Endothelial cell of umbilical vein (primary cell): ENCODE measurements around the gene RAB7A. TPM values are rescaled to one million over a fixed set of nuclear protein-coding genes. Genes with fewer than 3 reads are reported as not detected.

ENCODE experiments used
- BruUV-seq: library from RNA; stranded (reverse); fragments of 400-500 nt; replicated peaks from 2 replicates; lab custom pipeline; 2021; lab: Mats Ljungman, UMichigan
- CTCF ChIA-PET: fragments of 300-600, 350-600 bp; sonication (Branson Sonifier 250); formaldehyde crosslinking; loops from one replicate; lab custom pipeline; 2021; ENCODE audit warnings: antibody characterized with exemption, inconsistent platforms; lab: Charles Lee
- POLR2A ChIA-PET: fragments of 300-600, 350-600 bp; sonication (Branson Sonifier 250); formaldehyde crosslinking; loops from one replicate; lab custom pipeline; 2021; ENCODE audit warnings: antibody characterized with exemption, inconsistent platforms; lab: Charles Lee
- DNase-seq: peaks from one replicate; pipeline ENCODE4 v3.0.0-alpha.2; 2011; ENCODE audit warnings: low read depth, low spot score
- FAIRE-seq: peaks from 2 replicates; lab custom pipeline; 2011; peaks lifted over from hg19 to GRCh38; lab: Jason Lieb, UNC
- H2AFZ ChIP-seq: 2 replicates; pipeline ENCODE4 v1.6.0; 2012; ENCODE audit warnings: low read depth, low read length, control low read depth, inconsistent platforms
- H3K27ac ChIP-seq: 2 replicates; pipeline ENCODE4 v1.5.1; 2011; ENCODE audit warnings: low read depth, mild to moderate bottlenecking, control low read depth, low read length, moderate library complexity; ENCODE audit not compliant: insufficient read depth
- H3K27me3 ChIP-seq, 2 experiments: 2 replicates each; pipeline versions ENCODE4 v1.6.0 to v1.6.1; 2011; ENCODE audit warnings: low read length in 2 of 2, mixed read lengths in 1 of 2; ENCODE audit not compliant: control insufficient read depth in 2 of 2, insufficient read depth in 2 of 2
- H3K36me3 ChIP-seq, 2 experiments: 2 replicates in 1 of 2; 3 replicates in 1 of 2; pipeline ENCODE4 v1.5.1; 2011; ENCODE audit warnings: low read length in 2 of 2, mild to moderate bottlenecking in 1 of 2, moderate library complexity in 1 of 2; ENCODE audit not compliant: control insufficient read depth in 2 of 2, insufficient read depth in 2 of 2; ENCODE audit errors: extremely low read depth in 1 of 2
- H3K4me1 ChIP-seq: 3 replicates; pipeline ENCODE4 v1.5.1; 2011; ENCODE audit warnings: mild to moderate bottlenecking, low read length; ENCODE audit not compliant: control insufficient read depth, insufficient read depth; ENCODE audit errors: extremely low read depth
- H3K4me2 ChIP-seq: 2 replicates; pipeline ENCODE4 v1.6.1; 2011; ENCODE audit warnings: low read length, control low read depth, mixed read lengths; ENCODE audit not compliant: insufficient read depth
- H3K4me3 ChIP-seq, 3 experiments: fragments of 200-600 bp in 1 of 3; sonication (generic), shearing (Covaris generic) in 1 of 3; replicated peaks in 1 of 3; 2 replicates each; pipeline ENCODE4 v1.5.1; 2011 to 2016; ENCODE audit warnings: control low read depth in 3 of 3, low read length in 3 of 3, mild to moderate bottlenecking in 2 of 3, inconsistent platforms in 1 of 3, low read depth in 1 of 3, moderate library complexity in 1 of 3; ENCODE audit not compliant: insufficient read depth in 1 of 3
- H3K79me2 ChIP-seq: 2 replicates; pipeline ENCODE4 v1.6.0; 2012; ENCODE audit warnings: low read length, inconsistent platforms; ENCODE audit not compliant: control insufficient read depth, insufficient read depth
- H3K9ac ChIP-seq: replicated peaks from 2 replicates; pipeline ENCODE3; 2011; ENCODE audit warnings: low read length, control low read depth; ENCODE audit not compliant: insufficient read depth; ENCODE audit errors: extremely low read depth
- H3K9me1 ChIP-seq: replicated peaks from 3 replicates; pipeline ENCODE4 v1.6.0; 2011; ENCODE audit warnings: mild to moderate bottlenecking, low read length; ENCODE audit not compliant: control insufficient read depth, insufficient read depth; ENCODE audit errors: extremely low read depth
- H3K9me3 ChIP-seq: replicated peaks from 2 replicates; pipeline ENCODE4 v1.5.1; 2012; ENCODE audit warnings: low read length, inconsistent platforms; ENCODE audit not compliant: control insufficient read depth, insufficient read depth
- H4K20me1 ChIP-seq: replicated peaks from 2 replicates; pipeline ENCODE3; 2011; ENCODE audit warnings: mild to moderate bottlenecking, low read length; ENCODE audit not compliant: control insufficient read depth, insufficient read depth; ENCODE audit errors: extremely low read depth
- EZH2 ChIP-seq: IDR thresholded peaks from 2 replicates; pipeline ENCODE4 v1.6.1; 2012; ENCODE audit warnings: borderline replicate concordance, low read depth, mild to moderate bottlenecking, moderate library complexity, low read length, inconsistent platforms; ENCODE audit not compliant: severe bottlenecking
- FOS ChIP-seq: IDR thresholded peaks from 2 replicates; pipeline ENCODE4 v1.6.1; 2011; ENCODE audit warnings: mild to moderate bottlenecking, low read length, moderate library complexity, borderline replicate concordance; ENCODE audit not compliant: insufficient read depth
- GATA2 ChIP-seq: IDR thresholded peaks from 2 replicates; pipeline ENCODE4 v1.7.0; 2011; ENCODE audit warnings: low read depth, mild to moderate bottlenecking, moderate library complexity, mixed read lengths, low read length; ENCODE audit not compliant: insufficient read length, insufficient read depth
- JUN ChIP-seq: IDR thresholded peaks from 2 replicates; pipeline ENCODE4 v1.6.1; 2011; ENCODE audit warnings: borderline replicate concordance, low read depth; ENCODE audit not compliant: insufficient read length, insufficient read depth
- MYC ChIP-seq: IDR thresholded peaks from one replicate; pipeline ENCODE4 v1.6.1; 2011; ENCODE audit warnings: mild to moderate bottlenecking, low read depth, low read length
- POLR2A ChIP-seq: IDR thresholded peaks from 2 replicates; pipeline ENCODE4 v1.6.1; 2012; ENCODE audit warnings: low read depth, mild to moderate bottlenecking, control low read depth, low read length
- POLR2AphosphoS5 ChIP-seq: IDR thresholded peaks from 2 replicates; pipeline ENCODE4 v1.6.1; 2012; ENCODE audit warnings: low read depth, mild to moderate bottlenecking, control low read depth, low read length, moderate library complexity; ENCODE audit not compliant: insufficient read depth
- dilution Hi-C: fragments of 300-500 bp; cut with MboI; formaldehyde crosslinking; loops from one replicate; pipeline ENCODE4 v1.15.0; 2019; ENCODE audit warnings: low sequenced_read_pairs; ENCODE audit not compliant: extremely low pct_ligation_motif_present
- intact Hi-C: fragments of 100-400 bp; cut with micrococcal nuclease; formaldehyde crosslinking; loops from one replicate; pipeline ENCODE4 v1.10.0; 2022
- polyA plus RNA-seq, 4 experiments: library from polyadenylated mRNA; depleted of rRNA in 3 of 4; stranded (reverse) in 3 of 4; unstranded in 1 of 4; fragments of >200 nt; gene quantifications; 2 replicates each; pipeline versions ENCODE4 v1.2.1 to v1.2.3, GENCODE V29; 2011 to 2012; ENCODE audit warnings: missing spikeins in 1 of 4
- total RNA-seq: library from RNA; stranded (reverse); gene quantifications from 2 replicates; pipeline ENCODE4 v1.2.3, GENCODE V29; 2021
- TF ChIP-seq, protein P1 (sequence below), 2 donors: IDR thresholded peaks; 1 replicate in 1 of 2; 2 replicates in 1 of 2; pipeline ENCODE4 v1.5.1; 2011; ENCODE audit warnings: low read length in 2 of 2, mild to moderate bottlenecking in 2 of 2, moderate library complexity in 2 of 2, control low read depth in 1 of 2, inconsistent platforms in 1 of 2, low read depth in 1 of 2; ENCODE audit not compliant: insufficient read depth in 1 of 2; ENCODE audit errors: extremely low read depth in 1 of 2
- TF ChIP-seq, protein P2 (sequence below): IDR thresholded peaks from 2 replicates; pipeline ENCODE4 v1.6.1; 2011; ENCODE audit not compliant: insufficient read depth, insufficient read length

Gene RAB7A
- total and polyA plus RNA-seq, 2 donors (not counting 3 experiments of a cell fraction or from before 2014, with no cell fraction given) = 243 to 262 TPM

DNA sequence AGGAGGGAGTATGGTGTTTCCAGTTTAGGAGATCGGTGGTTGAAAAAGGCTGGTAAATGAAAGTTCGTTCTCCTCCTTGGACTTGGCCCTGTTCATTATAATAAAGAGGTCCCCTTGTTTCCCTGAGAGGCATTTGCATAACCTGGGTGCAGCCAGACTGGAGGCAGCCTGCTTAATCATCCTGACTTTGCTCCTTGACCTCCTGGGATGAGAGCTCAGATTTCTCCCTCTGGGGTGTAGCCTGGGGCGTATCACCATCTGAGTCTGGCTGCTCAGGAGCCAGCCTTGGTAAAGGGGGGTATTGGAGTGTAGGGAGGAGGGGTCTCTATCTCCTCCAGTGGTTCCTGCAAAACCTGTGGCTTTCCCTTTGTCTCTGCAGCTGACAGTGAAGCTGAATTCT, 132.2 kb downstream of the RAB7A start:
- H3K36me3 ChIP-seq = no peaks in the 10 kb centered on the region

More for the DNA sequence above, 132.2 kb downstream of the RAB7A start:
- intact Hi-C loops = no loop called here
- no peak overlapping the region for H3K9ac ChIP-seq
- ChIA-PET CTCF (no interaction called here), POLR2A (no interaction called here)
- DNase-seq (no peak), FAIRE-seq (no peak)
- no peak overlapping the region for H3K27ac ChIP-seq
- H3K79me2 ChIP-seq = no peaks in the 10 kb centered on the region
- no peaks in the 10 kb centered on the region for H3K9me1 ChIP-seq
- no TSS peak for BruUV-seq
- no peaks in the 10 kb centered on the region for H3K27me3 ChIP-seq
- H3K4me2 ChIP-seq = no peak overlapping the region
- peaks cover 6% of the 10 kb centered on the region for H3K9me3 ChIP-seq
- TF ChIP-seq, protein P1, sequence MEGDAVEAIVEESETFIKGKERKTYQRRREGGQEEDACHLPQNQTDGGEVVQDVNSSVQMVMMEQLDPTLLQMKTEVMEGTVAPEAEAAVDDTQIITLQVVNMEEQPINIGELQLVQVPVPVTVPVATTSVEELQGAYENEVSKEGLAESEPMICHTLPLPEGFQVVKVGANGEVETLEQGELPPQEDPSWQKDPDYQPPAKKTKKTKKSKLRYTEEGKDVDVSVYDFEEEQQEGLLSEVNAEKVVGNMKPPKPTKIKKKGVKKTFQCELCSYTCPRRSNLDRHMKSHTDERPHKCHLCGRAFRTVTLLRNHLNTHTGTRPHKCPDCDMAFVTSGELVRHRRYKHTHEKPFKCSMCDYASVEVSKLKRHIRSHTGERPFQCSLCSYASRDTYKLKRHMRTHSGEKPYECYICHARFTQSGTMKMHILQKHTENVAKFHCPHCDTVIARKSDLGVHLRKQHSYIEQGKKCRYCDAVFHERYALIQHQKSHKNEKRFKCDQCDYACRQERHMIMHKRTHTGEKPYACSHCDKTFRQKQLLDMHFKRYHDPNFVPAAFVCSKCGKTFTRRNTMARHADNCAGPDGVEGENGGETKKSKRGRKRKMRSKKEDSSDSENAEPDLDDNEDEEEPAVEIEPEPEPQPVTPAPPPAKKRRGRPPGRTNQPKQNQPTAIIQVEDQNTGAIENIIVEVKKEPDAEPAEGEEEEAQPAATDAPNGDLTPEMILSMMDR (IDR thresholded peaks at IDR 0.05; ENCODE audit: extremely low read depth in 1 of 2, insufficient read depth in 1 of 2, low read depth in 1 of 2, low read length in 2 of 2) = no peak
- TF ChIP-seq POLR2A = no peak
- no peak for TF ChIP-seq JUN
- TF ChIP-seq GATA2 = no peak
- no peak for TF ChIP-seq FOS
- TF ChIP-seq POLR2AphosphoS5 = no peak
- TF ChIP-seq, protein P2, sequence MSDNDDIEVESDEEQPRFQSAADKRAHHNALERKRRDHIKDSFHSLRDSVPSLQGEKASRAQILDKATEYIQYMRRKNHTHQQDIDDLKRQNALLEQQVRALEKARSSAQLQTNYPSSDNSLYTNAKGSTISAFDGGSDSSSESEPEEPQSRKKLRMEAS = no peak
- TF ChIP-seq EZH2 = no peak
- no peak for TF ChIP-seq MYC
- dilution Hi-C loops = no loop called here
- no peaks in the 10 kb centered on the region for H4K20me1 ChIP-seq
- no peak overlapping the region for H3K4me3 ChIP-seq
- H2AFZ ChIP-seq = no peak overlapping the region
- no peaks in the 10 kb centered on the region for H3K4me1 ChIP-seq
